Peyer's patch (tissue), 4 donors: ENCODE results near the gene SCYGR4.

Experiments
- CTCF ChIP-seq, 6 experiments: fragments of 450-650 bp in 4 of 6; fragments of 200-600 bp in 2 of 6; sonication (generic) in 1 of 6; IDR thresholded peaks; one replicate each; pipeline ENCODE4 v1.5.1; 2017 to 2019; ENCODE audit warnings: antibody characterized with exemption in 6 of 6, mild to moderate bottlenecking in 3 of 6, moderate library complexity in 1 of 6
- POLR2A ChIP-seq, 2 donors: fragments of 450-650 bp; IDR thresholded peaks; one replicate each; pipeline ENCODE4 v1.5.1; 2017; ENCODE audit warnings: antibody characterized with exemption in 2 of 2, mild to moderate bottlenecking in 2 of 2, moderate library complexity in 2 of 2

GRCh38 chr2:227661025-227661649 lies 43.8 kb downstream of the SCYGR4 start:
- no peak for TF ChIP-seq CTCF (IDR thresholded peaks at IDR 0.05)
- no peak for TF ChIP-seq POLR2A (IDR thresholded peaks at IDR 0.05)
